HepG2 (cell line): ENCODE measurements around the gene ING5. TPM values are rescaled to one million over a fixed set of nuclear protein-coding genes. Genes with fewer than 3 reads are reported as not detected.

Experiments
- AHDC1 ChIP-seq: sonication (generic); formaldehyde crosslinking; IDR thresholded peaks from 2 replicates; pipeline ENCODE4 v1.5.1; 2020; ENCODE audit warnings: mild to moderate bottlenecking, missing genetic modification reagents, borderline replicate concordance
- AKAP8 ChIP-seq: sonication (generic); formaldehyde crosslinking; IDR thresholded peaks from 2 replicates; pipeline ENCODE4 v1.5.1; 2020; ENCODE audit warnings: mild to moderate bottlenecking, missing genetic modification reagents
- IRX3 ChIP-seq: sonication (generic); formaldehyde crosslinking; IDR thresholded peaks from 2 replicates; pipeline ENCODE4 v1.8.1; 2023; ENCODE audit warnings: mild to moderate bottlenecking, low read depth, missing genetic modification reagents, borderline replicate concordance
- ISL2 ChIP-seq: sonication (generic); formaldehyde crosslinking; IDR thresholded peaks from 2 replicates; pipeline ENCODE4 v1.5.0; 2020; ENCODE audit warnings: missing genetic modification reagents
- MXD4 ChIP-seq: IDR thresholded peaks from 2 replicates; pipeline ENCODE4 v1.6.1; 2016; ENCODE audit warnings: mild to moderate bottlenecking, missing biosample characterization, missing genetic modification reagents
- RELA ChIP-seq: sonication (generic); formaldehyde crosslinking; IDR thresholded peaks from 2 replicates; pipeline ENCODE4 v1.4.0; 2020; ENCODE audit warnings: missing genetic modification reagents
- ZBTB34 ChIP-seq: sonication (generic); formaldehyde crosslinking; IDR thresholded peaks from 2 replicates; pipeline ENCODE4 v1.8.0; 2022; ENCODE audit warnings: mild to moderate bottlenecking, missing genetic modification reagents
- ZNF24 ChIP-seq: fragments of 450-650 bp; IDR thresholded peaks from 2 replicates; pipeline ENCODE4 v1.6.1; 2017; ENCODE audit warnings: antibody characterized with exemption, mild to moderate bottlenecking
- ZNF546 ChIP-seq: sonication (generic); formaldehyde crosslinking; conservative IDR thresholded peaks from 2 replicates; pipeline ENCODE4 v1.8.1; 2023; ENCODE audit warnings: mild to moderate bottlenecking, missing genetic modification reagents
- ZNF615 ChIP-seq: sonication (generic); formaldehyde crosslinking; IDR thresholded peaks from 2 replicates; pipeline ENCODE4 v1.5.0; 2020; ENCODE audit warnings: mild to moderate bottlenecking, missing genetic modification reagents, borderline replicate concordance
- ZNF746 ChIP-seq: sonication (generic); formaldehyde crosslinking; IDR thresholded peaks from 2 replicates; pipeline ENCODE4 v1.8.0; 2022; ENCODE audit warnings: mild to moderate bottlenecking, missing genetic modification reagents
- ZNF83 ChIP-seq: sonication (generic); formaldehyde crosslinking; IDR thresholded peaks from 2 replicates; pipeline ENCODE4 v1.4.0; 2020; ENCODE audit warnings: missing genetic modification reagents, mild to moderate bottlenecking, borderline replicate concordance
- polyA plus RNA-seq, 8 experiments: library from polyadenylated mRNA; depleted of rRNA in 3 of 8; stranded (reverse) in 7 of 8; unstranded in 1 of 8; fragments of >200 nt; fragmentation: Illumina TruSeq in 4 of 8; extraction: Trizol in 4 of 8; gene quantifications; 2 replicates each; pipeline versions ENCODE4 v1.2.1 to v1.2.3, GENCODE V29; 2011 to 2016; ENCODE audit warnings: low read depth in 4 of 8, missing spikeins in 1 of 8, mixed read lengths in 1 of 8; ENCODE audit not compliant: insufficient read depth in 1 of 8
- total RNA-seq, 5 experiments: library from RNA; depleted of rRNA; stranded (reverse); fragments of >200 nt; fragmentation: Illumina TruSeq; extraction: Trizol; gene quantifications; 2 replicates each; pipeline ENCODE4 v1.2.3, GENCODE V29; 2016; ENCODE audit warnings: low read depth in 1 of 5
- TF ChIP-seq, protein P1 (sequence below), 2 experiments: sonication (generic) in 1 of 2; formaldehyde crosslinking in 1 of 2; IDR thresholded peaks; 2 replicates each; pipeline versions ENCODE4 v1.4.0 to v1.6.1; 2016 to 2020; ENCODE audit warnings: borderline replicate concordance in 1 of 2, low read depth in 1 of 2, mild to moderate bottlenecking in 1 of 2, missing genetic modification reagents in 1 of 2
- TF ChIP-seq, protein P2 (sequence below): IDR thresholded peaks from 2 replicates; pipeline ENCODE4 v1.6.1; 2016

ING5 gene
- total and polyA plus RNA-seq, 2 of the 13 experiments (the other 11 are each of a cell fraction or from before 2014, with no cell fraction given): 61.9 to 71.9 TPM

GRCh38 chr2:241702155-241703031, 554 bp downstream of the ING5 start (continued):
- TF ChIP-seq ZNF746 (CRISPR knock-in tag) (0 out of 2 replicates have a peak, but pooled peaks have one; percentile 25), AHDC1 (CRISPR knock-in tag) (no peak), RELA (CRISPR knock-in tag) (peak; percentile 79), ZNF83 (CRISPR knock-in tag) (no peak), ZNF24 (no peak), IRX3 (CRISPR knock-in tag) (peak; percentile 52), ZNF546 (CRISPR knock-in tag) (peak; percentile 18; the same call in 1 of the 2 replicates), ISL2 (peak; percentile 49; the same call in 1 of the 2 replicates), AKAP8 (peak; percentile 78), ZNF615 (CRISPR knock-in tag) (no peak), ZBTB34 (CRISPR knock-in tag) (peak; percentile 73; the same call in 1 of the 2 replicates), MXD4 (CRISPR knock-in tag) (peak; percentile 78)
- TF ChIP-seq, protein P1, sequence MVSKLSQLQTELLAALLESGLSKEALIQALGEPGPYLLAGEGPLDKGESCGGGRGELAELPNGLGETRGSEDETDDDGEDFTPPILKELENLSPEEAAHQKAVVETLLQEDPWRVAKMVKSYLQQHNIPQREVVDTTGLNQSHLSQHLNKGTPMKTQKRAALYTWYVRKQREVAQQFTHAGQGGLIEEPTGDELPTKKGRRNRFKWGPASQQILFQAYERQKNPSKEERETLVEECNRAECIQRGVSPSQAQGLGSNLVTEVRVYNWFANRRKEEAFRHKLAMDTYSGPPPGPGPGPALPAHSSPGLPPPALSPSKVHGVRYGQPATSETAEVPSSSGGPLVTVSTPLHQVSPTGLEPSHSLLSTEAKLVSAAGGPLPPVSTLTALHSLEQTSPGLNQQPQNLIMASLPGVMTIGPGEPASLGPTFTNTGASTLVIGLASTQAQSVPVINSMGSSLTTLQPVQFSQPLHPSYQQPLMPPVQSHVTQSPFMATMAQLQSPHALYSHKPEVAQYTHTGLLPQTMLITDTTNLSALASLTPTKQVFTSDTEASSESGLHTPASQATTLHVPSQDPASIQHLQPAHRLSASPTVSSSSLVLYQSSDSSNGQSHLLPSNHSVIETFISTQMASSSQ (IDR thresholded peaks at IDR 0.05; ENCODE audit: low read depth): no peak
- TF ChIP-seq, protein P1 (CRISPR knock-in tag; IDR thresholded peaks at IDR 0.05; ENCODE audit: borderline replicate concordance): peak; percentile 68; the same call in 1 of the 2 replicates
- TF ChIP-seq, protein P2, sequence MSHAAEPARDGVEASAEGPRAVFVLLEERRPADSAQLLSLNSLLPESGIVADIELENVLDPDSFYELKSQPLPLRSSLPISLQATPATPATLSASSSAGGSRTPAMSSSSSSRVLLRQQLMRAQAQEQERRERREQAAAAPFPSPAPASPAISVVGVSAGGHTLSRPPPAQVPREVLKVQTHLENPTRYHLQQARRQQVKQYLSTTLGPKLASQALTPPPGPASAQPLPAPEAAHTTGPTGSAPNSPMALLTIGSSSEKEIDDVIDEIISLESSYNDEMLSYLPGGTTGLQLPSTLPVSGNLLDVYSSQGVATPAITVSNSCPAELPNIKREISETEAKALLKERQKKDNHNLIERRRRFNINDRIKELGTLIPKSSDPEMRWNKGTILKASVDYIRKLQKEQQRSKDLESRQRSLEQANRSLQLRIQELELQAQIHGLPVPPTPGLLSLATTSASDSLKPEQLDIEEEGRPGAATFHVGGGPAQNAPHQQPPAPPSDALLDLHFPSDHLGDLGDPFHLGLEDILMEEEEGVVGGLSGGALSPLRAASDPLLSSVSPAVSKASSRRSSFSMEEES: 0 out of 2 replicates have a peak, but pooled peaks have one; percentile 37
